GM12873 (cell line): ENCODE measurements around the gene GNPTAB.

Source experiments
- TF ChIP-seq, protein P1 (sequence below): IDR thresholded peaks from 2 replicates; pipeline ENCODE4 v1.5.1; 2012; ENCODE audit warnings: low read depth, mild to moderate bottlenecking, moderate library complexity, low read length, control low read depth; ENCODE audit not compliant: insufficient read depth; ENCODE audit errors: missing control alignments

GNPTAB gene

GRCh38 chr12:101794574-101794973 lies 36.2 kb downstream of the GNPTAB start:
- TF ChIP-seq, protein P1, sequence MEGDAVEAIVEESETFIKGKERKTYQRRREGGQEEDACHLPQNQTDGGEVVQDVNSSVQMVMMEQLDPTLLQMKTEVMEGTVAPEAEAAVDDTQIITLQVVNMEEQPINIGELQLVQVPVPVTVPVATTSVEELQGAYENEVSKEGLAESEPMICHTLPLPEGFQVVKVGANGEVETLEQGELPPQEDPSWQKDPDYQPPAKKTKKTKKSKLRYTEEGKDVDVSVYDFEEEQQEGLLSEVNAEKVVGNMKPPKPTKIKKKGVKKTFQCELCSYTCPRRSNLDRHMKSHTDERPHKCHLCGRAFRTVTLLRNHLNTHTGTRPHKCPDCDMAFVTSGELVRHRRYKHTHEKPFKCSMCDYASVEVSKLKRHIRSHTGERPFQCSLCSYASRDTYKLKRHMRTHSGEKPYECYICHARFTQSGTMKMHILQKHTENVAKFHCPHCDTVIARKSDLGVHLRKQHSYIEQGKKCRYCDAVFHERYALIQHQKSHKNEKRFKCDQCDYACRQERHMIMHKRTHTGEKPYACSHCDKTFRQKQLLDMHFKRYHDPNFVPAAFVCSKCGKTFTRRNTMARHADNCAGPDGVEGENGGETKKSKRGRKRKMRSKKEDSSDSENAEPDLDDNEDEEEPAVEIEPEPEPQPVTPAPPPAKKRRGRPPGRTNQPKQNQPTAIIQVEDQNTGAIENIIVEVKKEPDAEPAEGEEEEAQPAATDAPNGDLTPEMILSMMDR: no peak

- TF ChIP-seq, protein P1: no peak
Measured at GRCh38 chr12:101793401-101793800, 37.4 kb downstream of the GNPTAB start.

DNA sequence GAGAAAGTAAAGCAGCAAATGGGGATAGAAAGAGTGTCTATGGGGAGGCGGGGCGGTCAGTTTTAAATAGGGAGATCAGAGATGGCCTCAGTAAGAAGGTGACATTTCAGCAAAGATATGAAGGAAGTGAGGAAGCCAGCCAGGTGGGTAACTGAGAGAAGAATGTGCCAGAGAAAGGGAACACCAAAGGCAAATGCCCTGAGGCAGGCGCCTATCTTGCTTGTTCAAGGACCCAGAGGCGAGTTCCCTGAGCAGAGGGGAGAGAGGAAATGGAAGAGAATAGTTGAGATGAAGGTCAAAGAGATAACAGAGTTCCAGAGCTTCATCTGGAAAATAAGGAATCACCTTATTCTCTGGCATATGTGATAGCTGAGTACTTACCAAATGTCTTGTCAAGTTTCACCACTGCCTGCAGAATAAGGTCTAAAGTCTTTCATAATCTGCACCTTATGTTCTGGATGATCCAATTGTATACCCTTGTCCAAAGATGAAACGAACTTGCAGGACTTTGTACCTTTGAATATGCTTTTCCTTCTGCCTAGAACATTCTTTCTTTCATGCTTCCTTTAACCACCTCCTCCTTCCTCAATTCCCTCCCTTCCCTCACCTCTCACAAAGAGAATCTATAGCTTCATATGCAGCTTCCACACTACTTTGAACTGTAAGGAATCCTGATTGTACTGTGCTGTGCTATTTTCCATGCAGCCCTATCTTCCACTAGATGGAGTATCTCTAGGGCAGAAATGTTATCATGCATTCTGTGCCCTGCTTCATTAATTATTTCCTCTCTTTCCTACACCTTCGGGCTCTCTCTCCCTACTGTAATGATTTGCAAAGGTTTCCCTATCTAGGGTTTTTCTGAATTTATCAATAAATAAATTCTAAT lies 38.5 kb downstream of the GNPTAB start:
- TF ChIP-seq, protein P1: no peak

DNA sequence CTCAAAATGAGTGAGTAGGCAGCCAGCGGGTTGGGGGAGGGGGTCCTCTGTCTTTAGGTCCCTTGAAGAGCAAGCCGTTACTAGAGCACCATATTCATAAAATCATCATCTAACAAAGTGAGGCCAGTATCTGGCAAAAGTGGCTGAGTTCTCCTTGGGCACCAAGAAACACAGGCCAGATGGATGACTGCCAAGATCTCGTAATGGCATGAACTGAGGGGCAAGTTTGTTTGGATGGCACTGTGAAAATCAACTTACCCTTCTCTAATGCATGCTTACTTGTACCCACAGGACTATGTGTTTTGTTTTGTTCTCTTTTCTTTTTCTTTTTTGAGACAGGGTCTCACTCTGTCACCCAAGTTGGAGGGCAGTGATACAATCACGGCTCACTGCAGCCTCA lies 41.6 kb downstream of the GNPTAB start:
- TF ChIP-seq, protein P1: no peak

DNA sequence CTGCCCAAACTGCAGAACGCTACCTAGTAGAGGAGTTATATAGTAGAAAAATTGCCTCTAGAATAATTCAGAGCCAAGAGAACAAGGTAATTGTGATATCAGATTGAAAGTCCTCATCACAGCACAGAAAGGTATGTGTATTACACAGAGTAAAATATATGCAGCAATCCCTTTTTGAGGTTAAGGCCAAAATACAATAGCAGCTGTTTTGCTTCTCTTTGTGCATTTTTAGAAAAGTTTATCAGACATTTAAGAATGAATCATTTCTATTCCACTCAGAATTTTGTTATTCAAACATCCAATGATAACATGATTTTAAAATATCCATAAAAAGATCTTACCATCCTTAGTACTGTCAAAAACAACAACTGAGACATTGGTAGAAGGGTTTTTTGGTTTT lies 45.1 kb downstream of the GNPTAB start:
- TF ChIP-seq, protein P1: no peak

DNA sequence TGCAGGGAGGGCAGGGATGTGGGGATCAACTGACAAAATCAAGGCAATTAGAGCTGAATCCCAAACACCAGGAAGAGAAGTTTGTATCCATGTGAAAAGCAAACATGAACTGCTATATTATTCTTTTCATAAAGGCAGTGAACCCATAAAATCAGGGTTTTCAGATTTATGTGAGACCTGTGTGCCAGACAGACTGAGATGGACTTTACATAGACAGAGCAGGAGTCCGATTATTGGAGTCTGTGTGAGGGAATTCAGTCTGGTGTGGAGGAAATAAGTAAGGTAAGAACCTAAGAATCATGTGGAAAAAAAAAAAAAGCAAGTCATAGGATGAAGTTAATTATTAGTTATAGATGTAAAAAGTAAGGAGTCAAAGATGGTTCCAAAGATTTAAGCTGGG lies 46.4 kb downstream of the GNPTAB start:
- TF ChIP-seq, protein P1: no peak

- TF ChIP-seq, protein P1: no peak
Measured at GRCh38 chr12:101783838-101784237, 46.9 kb downstream of the GNPTAB start.
